Measurements from ENCODE around the gene TNIK. TPM values are rescaled to one million over a fixed set of nuclear protein-coding genes. Genes with fewer than 3 reads are reported as not detected.

TNIK gene
- total RNA-seq, 1 experiment from 2014 or later: 7.0 TPM

DNA sequence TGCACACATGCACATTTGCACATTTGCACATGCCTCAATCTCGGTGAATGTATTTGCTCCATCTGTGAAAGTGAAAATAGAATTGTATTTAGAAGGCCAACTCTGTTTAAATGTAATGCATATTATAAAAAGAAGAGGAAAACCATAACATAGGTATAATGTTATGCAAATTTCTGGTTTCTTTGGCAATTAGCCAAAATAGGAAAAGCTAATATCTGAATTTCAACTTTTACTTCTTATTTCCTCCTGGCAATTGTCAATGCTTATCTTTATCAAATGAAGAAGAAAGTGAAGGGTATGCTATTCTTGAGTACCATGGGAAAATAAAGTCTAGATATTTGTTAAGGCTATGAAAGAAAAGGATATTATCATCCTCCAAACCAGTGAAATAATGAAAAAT, 357.0 kb downstream of the TNIK start:
- intact Hi-C loops (cut with micrococcal nuclease): loop anchor here (5.0 kb wide), 1 partner anchor 141 kb away; no protein-coding TSS in a partner anchor
- Histone ChIP-seq H3F3A (ENCODE audit: low read length, unreplicated experiment) (no peaks in the 10 kb centered on the region), H2AFZ (ENCODE audit: low read length) (no peak overlapping the region), H3K9ac (ENCODE audit: low read length) (no peak overlapping the region), H3K4me1 (ENCODE audit: insufficient read depth, low read length) (peaks cover 21% of the 10 kb centered on the region), H3K27ac (ENCODE audit: low read length) (no peak overlapping the region), H3K79me2 (ENCODE audit: low read length) (no peaks in the 10 kb centered on the region), H4K20me1 (ENCODE audit: low read length) (no peaks in the 10 kb centered on the region), H3K4me2 (ENCODE audit: low read length) (no peak overlapping the region), H3K36me3 (ENCODE audit: low read depth, low read length) (no peaks in the 10 kb centered on the region), H3K9me3 (ENCODE audit: low read length) (no peaks in the 10 kb centered on the region), H3K4me3 (ENCODE audit: low read length) (no peak overlapping the region), H3K9me2 (replicated peaks; ENCODE audit: low read length) (no peaks in the 10 kb centered on the region), H3K27me3 (ENCODE audit: low read length) (no peaks in the 10 kb centered on the region)
- BruUV-seq (replicated peaks): no TSS peak
- ATAC-seq (no peak), DNase-seq (no peak)
- ChIA-PET CTCF (no interaction called here), POLR2A (ENCODE audit: unreplicated experiment) (no interaction called here)
- TF ChIP-seq EZH2phosphoT487 (IDR thresholded peaks at IDR 0.05; ENCODE audit: borderline replicate concordance, low read length): no peak
- TF ChIP-seq, protein P1, sequence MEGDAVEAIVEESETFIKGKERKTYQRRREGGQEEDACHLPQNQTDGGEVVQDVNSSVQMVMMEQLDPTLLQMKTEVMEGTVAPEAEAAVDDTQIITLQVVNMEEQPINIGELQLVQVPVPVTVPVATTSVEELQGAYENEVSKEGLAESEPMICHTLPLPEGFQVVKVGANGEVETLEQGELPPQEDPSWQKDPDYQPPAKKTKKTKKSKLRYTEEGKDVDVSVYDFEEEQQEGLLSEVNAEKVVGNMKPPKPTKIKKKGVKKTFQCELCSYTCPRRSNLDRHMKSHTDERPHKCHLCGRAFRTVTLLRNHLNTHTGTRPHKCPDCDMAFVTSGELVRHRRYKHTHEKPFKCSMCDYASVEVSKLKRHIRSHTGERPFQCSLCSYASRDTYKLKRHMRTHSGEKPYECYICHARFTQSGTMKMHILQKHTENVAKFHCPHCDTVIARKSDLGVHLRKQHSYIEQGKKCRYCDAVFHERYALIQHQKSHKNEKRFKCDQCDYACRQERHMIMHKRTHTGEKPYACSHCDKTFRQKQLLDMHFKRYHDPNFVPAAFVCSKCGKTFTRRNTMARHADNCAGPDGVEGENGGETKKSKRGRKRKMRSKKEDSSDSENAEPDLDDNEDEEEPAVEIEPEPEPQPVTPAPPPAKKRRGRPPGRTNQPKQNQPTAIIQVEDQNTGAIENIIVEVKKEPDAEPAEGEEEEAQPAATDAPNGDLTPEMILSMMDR (conservative IDR thresholded peaks at IDR 0.05; ENCODE audit: low read depth, low read length): no peak
- no peak for TF ChIP-seq EZH2 (IDR thresholded peaks at IDR 0.05; ENCODE audit: low read length, unreplicated experiment)

DNA sequence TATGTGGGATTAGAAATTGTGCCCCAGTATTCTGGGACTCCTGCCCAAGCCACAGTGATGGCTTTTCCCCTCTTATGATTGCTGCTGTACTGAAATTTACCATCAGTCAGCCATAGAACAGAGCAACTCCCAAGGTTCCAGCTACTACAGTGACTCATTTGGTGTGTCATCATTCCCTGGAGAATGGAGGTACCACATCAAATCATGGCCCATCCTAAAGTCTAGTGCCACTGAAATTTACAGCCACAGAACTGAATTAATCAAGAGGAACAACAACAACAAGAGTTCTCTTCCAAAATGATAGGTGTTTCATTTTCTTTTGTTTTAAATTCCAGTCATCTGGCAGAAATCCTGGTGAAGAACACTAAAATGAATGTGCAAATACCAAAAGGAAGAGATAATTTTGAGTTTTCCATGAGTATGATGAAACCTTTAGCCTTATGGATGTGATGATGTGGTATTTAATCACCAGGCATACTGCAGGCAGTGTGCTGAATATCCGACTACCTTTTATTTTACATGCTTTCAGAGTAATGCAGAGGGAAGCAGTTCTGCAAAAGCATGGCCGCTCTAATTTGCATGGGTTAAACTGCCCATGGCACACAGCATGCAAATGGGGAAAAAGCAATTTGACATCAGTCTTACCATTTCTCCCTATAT, 358.1 kb downstream of the TNIK start:
- Histone ChIP-seq H3K9me3 (ENCODE audit: low read length) (no peaks in the 10 kb centered on the region), H3K36me3 (ENCODE audit: low read depth, low read length) (no peaks in the 10 kb centered on the region), H3F3A (ENCODE audit: low read length, unreplicated experiment) (no peaks in the 10 kb centered on the region), H3K27ac (ENCODE audit: low read length) (no peak overlapping the region), H3K79me2 (ENCODE audit: low read length) (no peaks in the 10 kb centered on the region), H3K9ac (ENCODE audit: low read length) (no peak overlapping the region), H3K9me2 (replicated peaks; ENCODE audit: low read length) (no peaks in the 10 kb centered on the region), H4K20me1 (ENCODE audit: low read length) (no peaks in the 10 kb centered on the region), H3K27me3 (ENCODE audit: low read length) (no peaks in the 10 kb centered on the region), H2AFZ (ENCODE audit: low read length) (no peak overlapping the region), H3K4me3 (ENCODE audit: low read length) (no peak overlapping the region), H3K4me1 (ENCODE audit: insufficient read depth, low read length) (peaks cover 10% of the 10 kb centered on the region; the same call in 1 of the 2 replicates), H3K4me2 (ENCODE audit: low read length) (no peak overlapping the region)
- ChIA-PET POLR2A (ENCODE audit: unreplicated experiment) (no interaction called here), CTCF (interaction anchor here (0.6 kb wide), 1 partner anchor 13 kb away, joined by 3 read pairs; no protein-coding TSS in a partner anchor)
- DNase-seq (peak; percentile 66), ATAC-seq (peak; percentile 88)
- TF ChIP-seq EZH2 (IDR thresholded peaks at IDR 0.05; ENCODE audit: low read length, unreplicated experiment): no peak
- TF ChIP-seq, protein P1 (conservative IDR thresholded peaks at IDR 0.05; ENCODE audit: low read depth, low read length): no peak
- no peak for TF ChIP-seq EZH2phosphoT487 (IDR thresholded peaks at IDR 0.05; ENCODE audit: borderline replicate concordance, low read length)
- intact Hi-C loops (cut with micrococcal nuclease): loop anchor here (5.0 kb wide), 1 partner anchor 140 kb away; no protein-coding TSS in a partner anchor
- no TSS peak for BruUV-seq (replicated peaks)

DNA sequence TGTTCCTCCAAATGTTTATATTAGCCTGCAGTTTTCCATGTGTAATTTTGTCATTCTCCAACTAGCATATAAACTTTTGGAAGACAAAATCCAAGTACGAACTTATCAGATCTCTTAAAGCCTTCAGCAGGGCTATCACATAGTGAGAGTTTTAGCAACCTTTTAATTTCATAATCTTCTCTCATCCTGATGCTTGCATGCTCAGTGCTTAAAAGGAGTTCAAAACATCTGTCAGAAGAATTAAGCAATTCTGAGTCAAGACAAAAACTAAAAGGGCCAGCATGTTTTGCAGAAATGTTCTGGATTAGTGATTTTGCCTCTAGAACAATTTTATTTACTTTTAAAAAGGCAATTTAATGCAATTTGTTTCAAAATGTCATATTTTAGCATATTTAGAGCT, 360.3 kb downstream of the TNIK start:
- H3K4me2 ChIP-seq (ENCODE audit: low read length): no peak overlapping the region
- no peaks in the 10 kb centered on the region for H3F3A ChIP-seq (ENCODE audit: low read length, unreplicated experiment)
- TF ChIP-seq EZH2 (IDR thresholded peaks at IDR 0.05; ENCODE audit: low read length, unreplicated experiment) (no peak), EZH2phosphoT487 (IDR thresholded peaks at IDR 0.05; ENCODE audit: borderline replicate concordance, low read length) (no peak)
- TF ChIP-seq, protein P1 (conservative IDR thresholded peaks at IDR 0.05; ENCODE audit: low read depth, low read length): no peak
- no peak overlapping the region for H3K9ac ChIP-seq (ENCODE audit: low read length)
- H3K27me3 ChIP-seq (ENCODE audit: low read length): no peaks in the 10 kb centered on the region
- H4K20me1 ChIP-seq (ENCODE audit: low read length): no peaks in the 10 kb centered on the region
- H3K9me3 ChIP-seq (ENCODE audit: low read length): no peaks in the 10 kb centered on the region
- ChIA-PET CTCF (no interaction called here), POLR2A (ENCODE audit: unreplicated experiment) (no interaction called here)
- no peak overlapping the region for H2AFZ ChIP-seq (ENCODE audit: low read length)
- H3K4me3 ChIP-seq (ENCODE audit: low read length): no peak overlapping the region
- ATAC-seq: no peak
- no peaks in the 10 kb centered on the region for H3K36me3 ChIP-seq (ENCODE audit: low read depth, low read length)
- no peaks in the 10 kb centered on the region for H3K9me2 ChIP-seq (replicated peaks; ENCODE audit: low read length)
- no peak overlapping the region for H3K27ac ChIP-seq (ENCODE audit: low read length)
- no peak for DNase-seq
- intact Hi-C loops (cut with micrococcal nuclease): loop anchor here (5.0 kb wide), 1 partner anchor 138 kb away; no protein-coding TSS in a partner anchor
- BruUV-seq (replicated peaks): no TSS peak
- H3K4me1 ChIP-seq (ENCODE audit: insufficient read depth, low read length): 0 out of 2 replicates have a peak, but pooled peaks cover 9% of the 10 kb centered on the region
- H3K79me2 ChIP-seq (ENCODE audit: low read length): no peaks in the 10 kb centered on the region
